SK-N-MC (cell line): ENCODE results near the gene KRTAP24-1.

Experiments used
- EZH2 ChIP-seq: fragments of 200-600 bp; sonication (generic); IDR thresholded peaks from one replicate; pipeline ENCODE4 v1.6.1; 2017; ENCODE audit warnings: antibody characterized with exemption
- POLR2AphosphoS5 ChIP-seq: IDR thresholded peaks from 2 replicates; pipeline ENCODE4 v1.6.1; 2012; ENCODE audit warnings: mild to moderate bottlenecking, low read depth, low read length, borderline replicate concordance

- TF ChIP-seq POLR2AphosphoS5 (no peak), EZH2 (no peak)
These were observed 44.6 kb downstream of the KRTAP24-1 start for GRCh38 chr21:30238168-30238567.
